SK-N-SH (cell line): ENCODE measurements around the gene AKR7A2. TPM values are rescaled to one million over a fixed set of nuclear protein-coding genes. Genes with fewer than 3 reads are reported as not detected.

ENCODE experiments used
- CTCF ChIA-PET: fragments of 300-600, 350-600 bp; formaldehyde crosslinking; extraction: SDS; loops from one replicate; lab custom pipeline; 2021; lab: Yijun Ruan, JAX
- POLR2A ChIA-PET: fragments of 350-600 bp; sonication (Branson Sonifier 250); formaldehyde crosslinking; extraction: SDS; loops from one replicate; lab custom pipeline; 2020; ENCODE audit warnings: antibody characterized with exemption, inconsistent platforms; lab: Yijun Ruan, JAX
- DNase-seq: peaks from one replicate; pipeline ENCODE4 v3.0.0; 2012
- H2AFZ ChIP-seq: fragments of 200-600 bp; sonication (generic); 2 replicates; pipeline ENCODE4 v1.8.1; 2016; ENCODE audit warnings: antibody characterized with exemption, mild to moderate bottlenecking, low read depth
- H3F3A ChIP-seq: fragments of 200-600 bp; sonication (generic); replicated peaks from 2 replicates; pipeline ENCODE3; 2016; ENCODE audit warnings: antibody characterized with exemption, mild to moderate bottlenecking; ENCODE audit not compliant: insufficient read depth
- H3K27ac ChIP-seq, 2 experiments: fragments of 200-500 bp in 1 of 2; fragments of 200-600 bp in 1 of 2; sonication (Bioruptor generic) in 1 of 2; sonication (generic), shearing (Covaris generic) in 1 of 2; 2 replicates each; pipeline versions ENCODE4 v1.5.1 to v1.6.1; 2014 to 2016; ENCODE audit warnings: low read depth in 2 of 2, inconsistent platforms in 1 of 2, low read length in 1 of 2, mild to moderate bottlenecking in 1 of 2, mixed read lengths in 1 of 2
- H3K27me3 ChIP-seq: fragments of 200-600 bp; sonication (generic), shearing (Covaris generic); 2 replicates; pipeline ENCODE4 v1.6.1; 2016; ENCODE audit warnings: mixed run types; ENCODE audit not compliant: insufficient read depth
- H3K36me3 ChIP-seq, 2 experiments: fragments of 200-500 bp in 1 of 2; fragments of 200-600 bp in 1 of 2; sonication (Bioruptor generic) in 1 of 2; sonication (generic) in 1 of 2; replicated peaks in 1 of 2; 2 replicates each; pipeline versions ENCODE3 to v1.5.1; 2014 to 2016; ENCODE audit warnings: low read length in 1 of 2, mild to moderate bottlenecking in 1 of 2; ENCODE audit not compliant: insufficient read depth in 2 of 2, control insufficient read depth in 1 of 2
- H3K4me1 ChIP-seq, 2 experiments: fragments of 200-500 bp in 1 of 2; fragments of 200-600 bp in 1 of 2; sonication (Bioruptor generic) in 1 of 2; sonication (generic), shearing (Covaris generic) in 1 of 2; 2 replicates each; pipeline versions ENCODE4 v1.5.1 to v1.6.1; 2014 to 2016; ENCODE audit warnings: low read depth in 1 of 2, low read length in 1 of 2, mixed run types in 1 of 2; ENCODE audit not compliant: insufficient read depth in 2 of 2, control insufficient read depth in 1 of 2
- H3K4me2 ChIP-seq: fragments of 200-600 bp; sonication (generic), shearing (Covaris generic); 2 replicates; pipeline ENCODE4 v1.6.1; 2017; ENCODE audit warnings: mixed run types
- H3K4me3 ChIP-seq, 2 experiments: fragments of 200-500 bp in 1 of 2; fragments of 200-600 bp in 1 of 2; sonication (Bioruptor generic) in 1 of 2; sonication (generic), shearing (Covaris generic) in 1 of 2; 2 replicates each; pipeline versions ENCODE4 v1.5.1 to v1.8.1; 2014 to 2016; ENCODE audit warnings: low read depth in 2 of 2, inconsistent platforms in 1 of 2, low read length in 1 of 2, mild to moderate bottlenecking in 1 of 2, mixed read lengths in 1 of 2, moderate library complexity in 1 of 2
- H3K79me2 ChIP-seq: fragments of 200-600 bp; sonication (generic); 2 replicates; pipeline ENCODE4 v1.8.1; 2017; ENCODE audit warnings: mild to moderate bottlenecking; ENCODE audit not compliant: insufficient read depth
- H3K9ac ChIP-seq: fragments of 200-600 bp; sonication (generic); 2 replicates; pipeline ENCODE4 v1.6.1; 2017; ENCODE audit warnings: mixed run types
- H3K9me2 ChIP-seq: fragments of 200-600 bp; sonication (generic); 2 replicates; pipeline ENCODE4 v1.6.1; 2017; ENCODE audit warnings: mixed run types
- H3K9me3 ChIP-seq: fragments of 200-600 bp; sonication (generic); 2 replicates; pipeline ENCODE4 v1.6.1; 2017; ENCODE audit warnings: mixed run types, mild to moderate bottlenecking, moderate library complexity
- H4K20me1 ChIP-seq: fragments of 200-600 bp; sonication (generic); 2 replicates; pipeline ENCODE4 v1.6.1; 2017; ENCODE audit warnings: mild to moderate bottlenecking, mixed run types; ENCODE audit not compliant: insufficient read depth
- GABPA ChIP-seq: IDR thresholded peaks from 2 replicates; pipeline ENCODE4 v1.4.0; 2012; ENCODE audit warnings: low read depth, mild to moderate bottlenecking
- JUND ChIP-seq: IDR thresholded peaks from 2 replicates; pipeline ENCODE4 v1.4.0; 2012
- MEF2A ChIP-seq: IDR thresholded peaks from 2 replicates; pipeline ENCODE4 v1.4.0; 2012; ENCODE audit warnings: low read depth, borderline replicate concordance
- PBX3 ChIP-seq: IDR thresholded peaks from 2 replicates; pipeline ENCODE4; 2012
- RCOR1 ChIP-seq: fragments of 150-350 bp; IDR thresholded peaks from 2 replicates; pipeline ENCODE4 v1.6.1; 2017; ENCODE audit warnings: antibody characterized with exemption, low read length
- REST ChIP-seq: IDR thresholded peaks from 2 replicates; pipeline ENCODE4 v1.6.1; 2012; ENCODE audit warnings: mild to moderate bottlenecking, low read depth, low read length, moderate library complexity
- YY1 ChIP-seq: IDR thresholded peaks from 2 replicates; pipeline ENCODE4 v1.4.0; 2012; ENCODE audit warnings: low read depth, mild to moderate bottlenecking
- WGBS: methylation state at CpG from one replicate; pipeline ENCODE4 v1.1.6; 2017; ENCODE audit warnings: low lambda C conversion rate; 5-methylcytosine and 5-hydroxymethylcytosine counted together
- polyA plus RNA-seq, 3 experiments: library from polyadenylated mRNA; depleted of rRNA; stranded (reverse); fragments of >200 nt; gene quantifications; 2 replicates each; pipeline ENCODE4 v1.2.3, GENCODE V29; 2012

AKR7A2 gene
- polyA plus RNA-seq, 1 of the 3 experiments (the other 2 are of a cell fraction) = 40.7 TPM

GRCh38 chr1:19329188-19329587, 17.2 kb upstream of the AKR7A2 start:
- POLR2A ChIA-PET = no interaction called here
- CTCF ChIA-PET = interaction anchor here (2.0 to 3.3 kb wide), 3 partner anchors 12 to 332 kb away, joined by 7 to 13 read pairs (median 10); no protein-coding TSS in a partner anchor
- Histone ChIP-seq H3K4me3 (no peak overlapping the region), H3K27ac (no peak overlapping the region), H3F3A (no peaks in the 10 kb centered on the region), H3K36me3 (peaks cover 0 to 4% of the 10 kb centered on the region in 2 experiments), H4K20me1 (no peaks in the 10 kb centered on the region), H3K4me2 (no peak overlapping the region), H3K9me2 (no peaks in the 10 kb centered on the region), H2AFZ (no peak overlapping the region), H3K9me3 (no peaks in the 10 kb centered on the region), H3K4me1 (peaks cover 0 to 4% of the 10 kb centered on the region in 2 experiments; a peak in 1 of 4 replicates), H3K79me2 (no peaks in the 10 kb centered on the region), H3K9ac (no peak overlapping the region), H3K27me3 (no peaks in the 10 kb centered on the region)
- DNase-seq = no peak
- 95% methylated on average over 11 of the region's 13 CpGs for WGBS
- TF ChIP-seq REST (no peak), JUND (no peak), YY1 (no peak)

GRCh38 chr1:19328486-19328885, 16.5 kb upstream of the AKR7A2 start:
- H4K20me1 ChIP-seq = no peaks in the 10 kb centered on the region
- no peak for DNase-seq
- H3K36me3 ChIP-seq = peaks cover 0 to 10% of the 10 kb centered on the region in 2 experiments
- no peak overlapping the region for H3K9ac ChIP-seq
- WGBS = 83% methylated on average over 3 of the region's 18 CpGs
- H2AFZ ChIP-seq = no peak overlapping the region
- ChIA-PET POLR2A (interaction anchor here (1.6 kb wide), 1 partner anchor 16 kb away, joined by 4 read pairs; the partner anchor contains the start of genes AKR7A2 and SLC66A1), CTCF (interaction anchor here (1.2 to 2.0 kb wide), 2 partner anchors 12 to 16 kb away, joined by 3 to 7 read pairs; no protein-coding TSS in a partner anchor)
- H3K79me2 ChIP-seq = no peaks in the 10 kb centered on the region
- no peaks in the 10 kb centered on the region for H3K9me2 ChIP-seq
- H3K4me1 ChIP-seq = peaks cover 0 to 4% of the 10 kb centered on the region in 2 experiments; a peak in 1 of 4 replicates
- H3K9me3 ChIP-seq = no peaks in the 10 kb centered on the region
- H3K4me2 ChIP-seq = no peak overlapping the region
- no peak for TF ChIP-seq PBX3
- TF ChIP-seq GABPA = no peak
- no peak for TF ChIP-seq RCOR1
- TF ChIP-seq MEF2A = no peak
- H3K4me3 ChIP-seq = no peak overlapping the region
- H3K27me3 ChIP-seq = no peaks in the 10 kb centered on the region
- H3K27ac ChIP-seq = no peak overlapping the region
- H3F3A ChIP-seq = no peaks in the 10 kb centered on the region
